H9 (cell line): ENCODE results near the gene MPST. TPM values are rescaled to one million over a fixed set of nuclear protein-coding genes. Genes with fewer than 3 reads are reported as not detected.

ENCODE experiments used
- DNase-seq: peaks from one replicate; pipeline ENCODE4 v3.0.0-alpha.2; 2017
- H2AFZ ChIP-seq: one replicate; pipeline ENCODE4 v1.6.1; 2013; ENCODE audit warnings: mild to moderate bottlenecking, low read length, control low read depth, moderate library complexity
- H2AK5ac ChIP-seq: 2 replicates; pipeline ENCODE4 v1.6.1; 2013; ENCODE audit warnings: low read length, control low read depth, mixed read lengths; ENCODE audit not compliant: insufficient read length
- H2BK120ac ChIP-seq: one replicate; pipeline ENCODE4 v1.6.1; 2013; ENCODE audit warnings: low read depth, mild to moderate bottlenecking, low read length, control low read depth, inconsistent platforms; ENCODE audit not compliant: poor library complexity, severe bottlenecking
- H2BK12ac ChIP-seq: 2 replicates; pipeline ENCODE4 v1.6.1; 2013; ENCODE audit warnings: low read length, control low read depth, mixed read lengths, low read depth; ENCODE audit not compliant: insufficient read length
- H2BK15ac ChIP-seq: 2 replicates; pipeline ENCODE4 v1.6.1; 2013; ENCODE audit warnings: low read depth, low read length, control low read depth
- H2BK20ac ChIP-seq: one replicate; pipeline ENCODE4 v1.6.1; 2013; ENCODE audit warnings: low read depth, mild to moderate bottlenecking, low read length, control low read depth, inconsistent platforms; ENCODE audit not compliant: poor library complexity, severe bottlenecking
- H2BK5ac ChIP-seq: 2 replicates; pipeline ENCODE4 v1.6.1; 2013; ENCODE audit warnings: low read length, control low read depth, mixed read lengths; ENCODE audit not compliant: insufficient read length
- H3K14ac ChIP-seq: 2 replicates; pipeline ENCODE4 v1.6.1; 2013; ENCODE audit warnings: low read length, control low read depth; ENCODE audit not compliant: insufficient read depth
- H3K18ac ChIP-seq: 2 replicates; pipeline ENCODE4 v1.6.1; 2013; ENCODE audit warnings: low read depth, mild to moderate bottlenecking, mixed read lengths, low read length, control low read depth; ENCODE audit not compliant: insufficient read length
- H3K23ac ChIP-seq: 2 replicates; pipeline ENCODE4 v1.6.1; 2013; ENCODE audit warnings: low read length, control low read depth, mixed read lengths, low read depth; ENCODE audit not compliant: insufficient read length
- H3K23me2 ChIP-seq: 2 replicates; pipeline ENCODE4 v1.6.1; 2013; ENCODE audit warnings: low read depth, mild to moderate bottlenecking, mixed read lengths, low read length, control low read depth; ENCODE audit not compliant: insufficient read length, poor library complexity, severe bottlenecking
- H3K27ac ChIP-seq: 2 replicates; pipeline ENCODE4 v1.5.1; 2013; ENCODE audit warnings: low read length, control low read depth, mixed read lengths, low read depth; ENCODE audit not compliant: insufficient read length
- H3K27me3 ChIP-seq: 2 replicates; pipeline ENCODE4 v1.6.1; 2013; ENCODE audit warnings: low read length, control low read depth, inconsistent platforms; ENCODE audit not compliant: insufficient read depth
- H3K4ac ChIP-seq: 2 replicates; pipeline ENCODE4 v1.6.1; 2013; ENCODE audit warnings: low read depth, mild to moderate bottlenecking, control low read depth, inconsistent platforms, low read length, moderate library complexity
- H3K4me1 ChIP-seq: 2 replicates; pipeline ENCODE4 v1.6.1; 2013; ENCODE audit warnings: low read length, control low read depth, inconsistent platforms; ENCODE audit not compliant: insufficient read depth
- H3K4me2 ChIP-seq: 2 replicates; pipeline ENCODE4 v1.6.1; 2013; ENCODE audit warnings: low read length, control low read depth, mixed read lengths; ENCODE audit not compliant: insufficient read length, insufficient read depth
- H3K56ac ChIP-seq: 2 replicates; pipeline ENCODE4 v1.6.1; 2013; ENCODE audit warnings: low read depth, mild to moderate bottlenecking, mixed read lengths, low read length, control low read depth; ENCODE audit not compliant: insufficient read length
- H3K79me1 ChIP-seq: 2 replicates; pipeline ENCODE4 v1.6.1; 2013; ENCODE audit warnings: low read depth, mild to moderate bottlenecking, moderate library complexity, low read length, control low read depth, inconsistent platforms; ENCODE audit not compliant: insufficient read depth, poor library complexity, severe bottlenecking
- H3K79me2 ChIP-seq: 2 replicates; pipeline ENCODE4 v1.6.1; 2013; ENCODE audit warnings: low read length, control low read depth, inconsistent platforms; ENCODE audit not compliant: insufficient read depth
- H3K9ac ChIP-seq: 2 replicates; pipeline ENCODE4 v1.6.1; 2013; ENCODE audit warnings: low read length, control low read depth, mixed read lengths; ENCODE audit not compliant: insufficient read length; ENCODE audit errors: extremely low read depth
- H3K9me3 ChIP-seq: one replicate; pipeline ENCODE4 v1.6.1; 2013; ENCODE audit warnings: low read depth, low read length, inconsistent platforms; ENCODE audit not compliant: control insufficient read depth
- H3T11ph ChIP-seq: one replicate; pipeline ENCODE4 v1.6.1; 2013; ENCODE audit warnings: mild to moderate bottlenecking, low read length, control low read depth, inconsistent platforms
- H4K20me1 ChIP-seq: one replicate; pipeline ENCODE4 v1.6.1; 2013; ENCODE audit not compliant: control insufficient read depth, insufficient read length, insufficient read depth
- H4K5ac ChIP-seq: 2 replicates; pipeline ENCODE4 v1.6.1; 2013; ENCODE audit warnings: low read depth, mild to moderate bottlenecking, mixed read lengths, low read length, control low read depth; ENCODE audit not compliant: insufficient read length
- H4K8ac ChIP-seq: replicated peaks from 2 replicates; pipeline ENCODE4 v1.6.1; 2013; ENCODE audit warnings: low read length, control low read depth, mixed read lengths, low read depth; ENCODE audit not compliant: insufficient read length
- H4K91ac ChIP-seq: 2 replicates; pipeline ENCODE4 v1.6.1; 2013; ENCODE audit warnings: low read depth, mild to moderate bottlenecking, moderate library complexity, mixed read lengths, low read length, control low read depth; ENCODE audit not compliant: insufficient read length
- H3K27ac Mint-ChIP-seq, 3 experiments: 2 replicates in 2 of 3; 3 replicates in 1 of 3; pipeline ENCODE4 v1.8.0; 2020 to 2021; ENCODE audit warnings: mixed read lengths in 3 of 3, mild to moderate bottlenecking in 1 of 3, moderate library complexity in 1 of 3
- H3K27me3 Mint-ChIP-seq: 2 replicates; pipeline ENCODE4 v1.8.0; 2021; ENCODE audit warnings: low read depth, mild to moderate bottlenecking, moderate library complexity, mixed read lengths
- H3K36me3 Mint-ChIP-seq, 3 experiments: 2 replicates in 2 of 3; 3 replicates in 1 of 3; pipeline ENCODE4 v1.8.0; 2020 to 2021; ENCODE audit warnings: low read depth in 3 of 3, mixed read lengths in 3 of 3; ENCODE audit not compliant: insufficient read depth in 1 of 3
- H3K4me1 Mint-ChIP-seq, 2 experiments: 2 replicates each; pipeline ENCODE4 v1.8.0; 2020; ENCODE audit warnings: mixed read lengths in 2 of 2
- H3K4me3 Mint-ChIP-seq, 2 experiments: 2 replicates in 1 of 2; 3 replicates in 1 of 2; pipeline ENCODE4 v1.8.0; 2020 to 2021; ENCODE audit warnings: mild to moderate bottlenecking in 2 of 2, mixed read lengths in 2 of 2, moderate library complexity in 1 of 2
- H3K9me3 Mint-ChIP-seq, 2 experiments: 2 replicates in 1 of 2; 3 replicates in 1 of 2; pipeline ENCODE4 v1.8.0; 2020; ENCODE audit warnings: mild to moderate bottlenecking in 2 of 2, mixed read lengths in 2 of 2, moderate library complexity in 1 of 2
- CTCF ChIP-seq: fragments of 200-600 bp; sonication (generic); conservative IDR thresholded peaks from 3 replicates; pipeline ENCODE4 v1.8.0; 2021; ENCODE audit warnings: antibody characterized with exemption, mild to moderate bottlenecking
- WGBS: extraction: QIAGEN DNeasy Blood & Tissue Kit; methylation state at CpG from one replicate; pipeline ENCODE4 v1.1.7; 2013; ENCODE audit warnings: missing lambda C conversion rate, low lambda C conversion rate, mixed read lengths; ENCODE audit not compliant: insufficient read length; ENCODE audit errors: extremely low coverage; 5-methylcytosine and 5-hydroxymethylcytosine counted together
- total RNA-seq: library from RNA; stranded (reverse); gene quantifications from 2 replicates; pipeline ENCODE4 v1.2.1, GENCODE V29; 2021

The MPST gene
- total RNA-seq, 1 experiment from 2014 or later, result 70.5 TPM

- no peaks in the 10 kb centered on the region for H3K27me3 ChIP-seq
- no peak overlapping the region for H3T11ph ChIP-seq
- H3K4me3 Mint-ChIP-seq, result no peak overlapping the region
- no peak overlapping the region for H3K27ac ChIP-seq
- H3K56ac ChIP-seq, result no peak overlapping the region
- H3K14ac ChIP-seq, result no peak overlapping the region
- no peak overlapping the region for H2BK20ac ChIP-seq
- no CpG with 5 or more reads among the region's 10 CpGs for WGBS
- no peak overlapping the region for H4K8ac ChIP-seq
- H3K23me2 ChIP-seq, result no peaks in the 10 kb centered on the region
- no peak overlapping the region for H2BK5ac ChIP-seq
- peaks cover 5 to 14% (median 13%) of the 10 kb centered on the region in 3 experiments; a peak in 6 of 7 replicates for H3K36me3 Mint-ChIP-seq
- no peak overlapping the region for H2BK12ac ChIP-seq
- H3K27ac Mint-ChIP-seq, result peak overlapping the region in 1 of 3 experiments; percentile 19; a peak in 1 of 7 replicates
- no peak overlapping the region for H4K5ac ChIP-seq
- H3K4me1 ChIP-seq, result peaks cover 6% of the 10 kb centered on the region; the same call in 1 of the 2 replicates
- no peak for DNase-seq
- no peak overlapping the region for H3K23ac ChIP-seq
- no peak overlapping the region for H2BK120ac ChIP-seq
- no peak overlapping the region for H2AK5ac ChIP-seq
- no peaks in the 10 kb centered on the region for H3K9me3 ChIP-seq
- no peak overlapping the region for H2AFZ ChIP-seq
- no peak overlapping the region for H3K4me2 ChIP-seq
- H3K9me3 Mint-ChIP-seq, result no peaks in the 10 kb centered on the region
- peaks cover 2% of the 10 kb centered on the region; the same call in 1 of the 2 replicates for H3K79me2 ChIP-seq
- no peak overlapping the region for H3K4ac ChIP-seq
- H2BK15ac ChIP-seq, result no peak overlapping the region
- no peak overlapping the region for H4K91ac ChIP-seq
- H3K4me1 Mint-ChIP-seq, result peaks cover 12 to 13% of the 10 kb centered on the region in 2 experiments
- peaks cover 2% of the 10 kb centered on the region for H4K20me1 ChIP-seq
- H3K9ac ChIP-seq, result no peak overlapping the region
- no peak for TF ChIP-seq CTCF
- H3K79me1 ChIP-seq, result no peaks in the 10 kb centered on the region
- no peak overlapping the region for H3K18ac ChIP-seq
- peaks cover 20% of the 10 kb centered on the region for H3K27me3 Mint-ChIP-seq
Measured at GRCh38 chr22:37012956-37013355, 6.6 kb upstream of the MPST start.
